ENCODE results near the gene FBH1. TPM values are rescaled to one million over a fixed set of nuclear protein-coding genes. Genes with fewer than 3 reads are reported as not detected.

The FBH1 gene
- total and polyA plus RNA-seq, 9 of the 15 experiments (the other 6 are each of a cell fraction or from before 2014, with no cell fraction given): 13.4 to 108 (median 77.8) TPM

- TF ChIP-seq, protein P1, sequence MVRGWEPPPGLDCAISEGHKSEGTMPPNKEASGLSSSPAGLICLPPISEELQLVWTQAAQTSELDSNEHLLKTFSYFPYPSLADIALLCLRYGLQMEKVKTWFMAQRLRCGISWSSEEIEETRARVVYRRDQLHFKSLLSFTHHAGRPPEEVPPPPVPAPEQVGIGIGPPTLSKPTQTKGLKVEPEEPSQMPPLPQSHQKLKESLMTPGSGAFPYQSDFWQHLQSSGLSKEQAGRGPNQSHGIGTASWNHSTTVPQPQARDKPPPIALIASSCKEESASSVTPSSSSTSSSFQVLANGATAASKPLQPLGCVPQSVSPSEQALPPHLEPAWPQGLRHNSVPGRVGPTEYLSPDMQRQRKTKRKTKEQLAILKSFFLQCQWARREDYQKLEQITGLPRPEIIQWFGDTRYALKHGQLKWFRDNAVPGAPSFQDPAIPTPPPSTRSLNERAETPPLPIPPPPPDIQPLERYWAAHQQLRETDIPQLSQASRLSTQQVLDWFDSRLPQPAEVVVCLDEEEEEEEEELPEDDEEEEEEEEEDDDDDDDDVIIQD (CRISPR knock-in tag; IDR thresholded peaks at IDR 0.05): no peak
- TF ChIP-seq TEAD2 (tag; IDR thresholded peaks at IDR 0.05) (no peak), ZBED1 (IDR thresholded peaks at IDR 0.05) (no peak), ZBTB8A (IDR thresholded peaks at IDR 0.05; ENCODE audit: partially characterized antibody) (no peak), IRF2 (CRISPR knock-in tag; IDR thresholded peaks at IDR 0.05) (no peak), JUNB (CRISPR knock-in tag; conservative IDR thresholded peaks at IDR 0.05) (no peak), STAT5B (CRISPR knock-in tag; IDR thresholded peaks at IDR 0.05) (no peak), NR1H2 (CRISPR knock-in tag; IDR thresholded peaks at IDR 0.05) (no peak), DDX20 (tag; IDR thresholded peaks at IDR 0.05; ENCODE audit: low read depth) (no peak), NR2C2 (CRISPR knock-in tag; IDR thresholded peaks at IDR 0.05) (no peak), NR2C2 (tag; IDR thresholded peaks at IDR 0.05) (no peak), NR2F6 (CRISPR knock-in tag; IDR thresholded peaks at IDR 0.05) (no peak), ZNF140 (CRISPR knock-in tag; IDR thresholded peaks at IDR 0.05) (no peak), PTBP1 (IDR thresholded peaks at IDR 0.05; ENCODE audit: low read depth, low read length) (no peak), TBP (optimal IDR thresholded peaks at IDR 0.05; ENCODE audit: low read depth, low read length) (peak; percentile 38), ZNF263 (CRISPR knock-in tag; IDR thresholded peaks at IDR 0.05; ENCODE audit: borderline replicate concordance) (no peak), ZNF280A (IDR thresholded peaks at IDR 0.05; ENCODE audit: low read depth, partially characterized antibody) (no peak), SRF (CRISPR knock-in tag; IDR thresholded peaks at IDR 0.05) (peak in 1 of 2 experiments; percentile 46; a peak in 1 of 4 replicates), ZNF431 (CRISPR knock-in tag; IDR thresholded peaks at IDR 0.05) (no peak), ZNF707 (CRISPR knock-in tag; conservative IDR thresholded peaks at IDR 0.05) (no peak), MEF2A (IDR thresholded peaks at IDR 0.05; ENCODE audit: control insufficient read depth, low read depth, low read length) (no peak), DACH1 (IDR thresholded peaks at IDR 0.05; ENCODE audit: partially characterized antibody) (no peak), NR3C1 (CRISPR knock-in tag; IDR thresholded peaks at IDR 0.05) (no peak), ZNF764 (CRISPR knock-in tag; IDR thresholded peaks at IDR 0.05; ENCODE audit: low read depth) (no peak), EP400 (IDR thresholded peaks at IDR 0.05) (peak; percentile 41), SNAPC5 (CRISPR knock-in tag; IDR thresholded peaks at IDR 0.05) (no peak), SMARCA4 (IDR thresholded peaks at IDR 0.05) (peak; percentile 83), KLF13 (tag; IDR thresholded peaks at IDR 0.05; ENCODE audit: borderline replicate concordance, low read depth) (no peak), SRSF1 (IDR thresholded peaks at IDR 0.05; ENCODE audit: low read depth, low read length) (no peak)
- TF ChIP-seq, protein P2, sequence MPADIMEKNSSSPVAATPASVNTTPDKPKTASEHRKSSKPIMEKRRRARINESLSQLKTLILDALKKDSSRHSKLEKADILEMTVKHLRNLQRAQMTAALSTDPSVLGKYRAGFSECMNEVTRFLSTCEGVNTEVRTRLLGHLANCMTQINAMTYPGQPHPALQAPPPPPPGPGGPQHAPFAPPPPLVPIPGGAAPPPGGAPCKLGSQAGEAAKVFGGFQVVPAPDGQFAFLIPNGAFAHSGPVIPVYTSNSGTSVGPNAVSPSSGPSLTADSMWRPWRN (IDR thresholded peaks at IDR 0.05; ENCODE audit: low read depth): no peak
Measured at GRCh38 chr10:5894873-5895272, 4.8 kb downstream of the FBH1 start (continued).

Measured in K562 (cell line).